NK-92 (cell line): ENCODE results near the gene SLC25A45.

ENCODE experiments used
- DNase-seq: peaks from one replicate; lab custom pipeline; 2025; ENCODE audit not compliant: unreplicated experiment; lab: John Stamatoyannopoulos, UW

Gene SLC25A45

GRCh38 chr11:65382033-65382803 is at the start of gene SLC25A45:
Gene SLC25A45, minus strand, starts transcription at chr11:65382646. Its CDS starts 695 bp downstream, at chr11:65381951.
- DNase-seq, result peak; percentile 45

GRCh38 chr11:65431451-65432099 is 49.1 kb upstream of the SLC25A45 start:
- DNase-seq, result no peak

GRCh38 chr11:65430406-65431217 is 48.2 kb upstream of the SLC25A45 start:
- no peak for DNase-seq

GRCh38 chr11:65429724-65430405 is 47.4 kb upstream of the SLC25A45 start:
- no peak for DNase-seq

GRCh38 chr11:65429068-65429681 is 46.7 kb upstream of the SLC25A45 start:
- no peak for DNase-seq

GRCh38 chr11:65428578-65429067 is 46.2 kb upstream of the SLC25A45 start:
- no peak for DNase-seq

GRCh38 chr11:65427691-65428577 is 45.5 kb upstream of the SLC25A45 start:
- DNase-seq, result no peak

GRCh38 chr11:65426839-65427690 is 44.6 kb upstream of the SLC25A45 start:
- no peak for DNase-seq

- no peak for DNase-seq
Measured at GRCh38 chr11:65425971-65426838, 43.8 kb upstream of the SLC25A45 start.

GRCh38 chr11:65425105-65425970 is 42.9 kb upstream of the SLC25A45 start:
- DNase-seq, result no peak

GRCh38 chr11:65424205-65425104 is 42.0 kb upstream of the SLC25A45 start:
- DNase-seq, result no peak

- DNase-seq, result no peak
Measured at GRCh38 chr11:65423516-65424204, 41.2 kb upstream of the SLC25A45 start.

- peak; percentile 37 for DNase-seq
Measured at GRCh38 chr11:65422633-65423515, 40.4 kb upstream of the SLC25A45 start, which contains the start of gene NEAT1. Gene NEAT1, plus strand, starts transcription at chr11:65422798.
